ENCODE data around the gene MMP8.

DNA sequence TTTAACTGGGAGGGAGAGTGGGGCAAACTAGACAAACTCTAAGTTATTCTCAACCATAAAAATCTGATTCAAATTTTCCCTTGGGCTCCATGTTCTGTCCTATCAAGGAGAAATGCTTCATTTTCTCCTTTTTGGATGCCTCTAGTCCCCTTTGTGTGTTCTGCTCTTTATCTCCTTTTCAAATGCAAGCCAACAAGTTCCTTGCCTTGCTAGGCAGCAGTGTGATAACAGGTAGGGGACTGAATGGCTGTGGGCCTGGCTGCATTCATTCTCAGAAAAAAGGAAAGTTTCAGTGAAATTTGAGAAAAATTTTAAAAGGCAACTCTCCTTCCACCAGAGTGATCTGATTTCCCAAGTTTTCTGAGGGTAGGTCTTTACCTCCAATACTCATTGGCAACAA, 26.9 kb upstream of the MMP8 start:
- TF ChIP-seq, protein P1, sequence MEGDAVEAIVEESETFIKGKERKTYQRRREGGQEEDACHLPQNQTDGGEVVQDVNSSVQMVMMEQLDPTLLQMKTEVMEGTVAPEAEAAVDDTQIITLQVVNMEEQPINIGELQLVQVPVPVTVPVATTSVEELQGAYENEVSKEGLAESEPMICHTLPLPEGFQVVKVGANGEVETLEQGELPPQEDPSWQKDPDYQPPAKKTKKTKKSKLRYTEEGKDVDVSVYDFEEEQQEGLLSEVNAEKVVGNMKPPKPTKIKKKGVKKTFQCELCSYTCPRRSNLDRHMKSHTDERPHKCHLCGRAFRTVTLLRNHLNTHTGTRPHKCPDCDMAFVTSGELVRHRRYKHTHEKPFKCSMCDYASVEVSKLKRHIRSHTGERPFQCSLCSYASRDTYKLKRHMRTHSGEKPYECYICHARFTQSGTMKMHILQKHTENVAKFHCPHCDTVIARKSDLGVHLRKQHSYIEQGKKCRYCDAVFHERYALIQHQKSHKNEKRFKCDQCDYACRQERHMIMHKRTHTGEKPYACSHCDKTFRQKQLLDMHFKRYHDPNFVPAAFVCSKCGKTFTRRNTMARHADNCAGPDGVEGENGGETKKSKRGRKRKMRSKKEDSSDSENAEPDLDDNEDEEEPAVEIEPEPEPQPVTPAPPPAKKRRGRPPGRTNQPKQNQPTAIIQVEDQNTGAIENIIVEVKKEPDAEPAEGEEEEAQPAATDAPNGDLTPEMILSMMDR (IDR thresholded peaks at IDR 0.05) = no peak
- no peak for TF ChIP-seq POLR2A (IDR thresholded peaks at IDR 0.05)
